HepG2 (cell line): ENCODE results near the gene KLF13.

Experiments
- CTCF ChIP-seq: sonication (generic); formaldehyde crosslinking; IDR thresholded peaks from 2 replicates; pipeline ENCODE4 v1.5.0; 2020; ENCODE audit warnings: mild to moderate bottlenecking, missing genetic modification reagents, moderate library complexity
- HCFC1 ChIP-seq: fragments of 150-350 bp; IDR thresholded peaks from 2 replicates; pipeline ENCODE4 v1.6.1; 2014; ENCODE audit warnings: low read depth, low read length
- TFE3 ChIP-seq: IDR thresholded peaks from 2 replicates; pipeline ENCODE4 v1.6.1; 2016

- TF ChIP-seq HCFC1 (no peak), CTCF (CRISPR knock-in tag) (no peak), TFE3 (CRISPR knock-in tag) (no peak)
Measured at GRCh38 chr15:31409171-31409570, 82.5 kb downstream of the KLF13 start.
